ENCODE measurements around the gene SPAG16. TPM values are rescaled to one million over a fixed set of nuclear protein-coding genes. Genes with fewer than 3 reads are reported as not detected.

Gene SPAG16
- total and polyA plus RNA-seq, 2 donors (not counting 1 experiment from before 2014, with no cell fraction given), result 3.4 to 8.6 TPM

DNA sequence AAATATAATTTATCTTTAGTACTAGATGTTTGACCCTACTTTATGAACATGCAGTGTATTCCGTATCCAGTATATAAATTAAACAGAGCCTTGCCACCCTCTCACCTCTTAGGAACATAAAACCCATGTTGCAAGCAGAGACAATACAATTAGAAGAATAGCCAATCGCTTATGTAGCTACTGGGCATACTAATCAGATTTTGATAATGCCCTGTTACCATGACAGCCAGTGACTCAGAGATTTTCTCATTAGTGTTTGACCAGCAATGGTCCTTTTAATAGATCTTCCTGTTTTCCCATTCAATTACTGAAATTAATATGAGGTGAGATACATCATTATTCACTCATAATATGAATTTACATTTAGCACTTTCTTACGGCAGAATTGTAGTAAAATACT is 579.3 kb downstream of the SPAG16 start:
- TF ChIP-seq, protein P1, sequence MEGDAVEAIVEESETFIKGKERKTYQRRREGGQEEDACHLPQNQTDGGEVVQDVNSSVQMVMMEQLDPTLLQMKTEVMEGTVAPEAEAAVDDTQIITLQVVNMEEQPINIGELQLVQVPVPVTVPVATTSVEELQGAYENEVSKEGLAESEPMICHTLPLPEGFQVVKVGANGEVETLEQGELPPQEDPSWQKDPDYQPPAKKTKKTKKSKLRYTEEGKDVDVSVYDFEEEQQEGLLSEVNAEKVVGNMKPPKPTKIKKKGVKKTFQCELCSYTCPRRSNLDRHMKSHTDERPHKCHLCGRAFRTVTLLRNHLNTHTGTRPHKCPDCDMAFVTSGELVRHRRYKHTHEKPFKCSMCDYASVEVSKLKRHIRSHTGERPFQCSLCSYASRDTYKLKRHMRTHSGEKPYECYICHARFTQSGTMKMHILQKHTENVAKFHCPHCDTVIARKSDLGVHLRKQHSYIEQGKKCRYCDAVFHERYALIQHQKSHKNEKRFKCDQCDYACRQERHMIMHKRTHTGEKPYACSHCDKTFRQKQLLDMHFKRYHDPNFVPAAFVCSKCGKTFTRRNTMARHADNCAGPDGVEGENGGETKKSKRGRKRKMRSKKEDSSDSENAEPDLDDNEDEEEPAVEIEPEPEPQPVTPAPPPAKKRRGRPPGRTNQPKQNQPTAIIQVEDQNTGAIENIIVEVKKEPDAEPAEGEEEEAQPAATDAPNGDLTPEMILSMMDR (IDR thresholded peaks at IDR 0.05), result no peak
- no peak for TF ChIP-seq EZH2 (IDR thresholded peaks at IDR 0.05; ENCODE audit: borderline replicate concordance, insufficient read depth, low read depth, low read length, poor library complexity, severe bottlenecking)
- Histone ChIP-seq H3K4me3 (ENCODE audit: control extremely low read depth in 1 of 5, extremely low read depth in 1 of 5, insufficient read depth in 1 of 5, low read depth in 2 of 5, low read length in 4 of 5) (no peak overlapping the region), H4K20me1 (ENCODE audit: control insufficient read depth, insufficient read depth, low read length, poor library complexity, severe bottlenecking) (no peaks in the 10 kb centered on the region), H3K9me3 (ENCODE audit: control extremely low read depth in 1 of 3, control insufficient read depth in 2 of 3, insufficient read depth in 1 of 3, low read length in 2 of 3) (no peaks in the 10 kb centered on the region), H3K4me2 (replicated peaks; ENCODE audit: low read depth, low read length, poor library complexity, severe bottlenecking) (no peak overlapping the region), H3K36me3 (replicated peaks in 1 of 2; ENCODE audit: control extremely low read depth in 1 of 2, control insufficient read depth in 1 of 2, extremely low read depth in 1 of 2, insufficient read depth in 2 of 2, low read length in 1 of 2) (no peaks in the 10 kb centered on the region), H3K9ac (ENCODE audit: low read length) (no peak overlapping the region), H3K27me3 (replicated peaks in 1 of 4; ENCODE audit: control extremely low read depth in 1 of 4, control insufficient read depth in 3 of 4, insufficient read depth in 4 of 4, low read length in 3 of 4) (no peaks in the 10 kb centered on the region), H2AFZ (ENCODE audit: insufficient read depth, low read depth, low read length, poor library complexity, severe bottlenecking) (no peak overlapping the region), H3K27ac (ENCODE audit: low read length in 2 of 2) (no peak overlapping the region), H3K79me2 (ENCODE audit: control insufficient read depth, insufficient read depth, low read length) (no peaks in the 10 kb centered on the region), H3K4me1 (ENCODE audit: control insufficient read depth in 2 of 2, insufficient read depth in 2 of 2, low read length in 2 of 2) (no peaks in the 10 kb centered on the region)
- no CpG with 5 or more reads among the region's 3 CpGs for WGBS (ENCODE audit: insufficient coverage)
- Mint-ChIP-seq H3K9me3 (ENCODE audit: insufficient read depth) (no peaks in the 10 kb centered on the region), H3K4me3 (no peak overlapping the region), H3K27me3 (no peaks in the 10 kb centered on the region), H3K27ac (no peak overlapping the region), H3K4me1 (no peaks in the 10 kb centered on the region)
- no peak for DNase-seq
- POLR2A ChIA-PET, result no interaction called here
- CTCF ChIA-PET, result no interaction called here
- ATAC-seq (ENCODE audit: low read depth), result no peak
- intact Hi-C loops (cut with micrococcal nuclease), result no loop called here

DNA sequence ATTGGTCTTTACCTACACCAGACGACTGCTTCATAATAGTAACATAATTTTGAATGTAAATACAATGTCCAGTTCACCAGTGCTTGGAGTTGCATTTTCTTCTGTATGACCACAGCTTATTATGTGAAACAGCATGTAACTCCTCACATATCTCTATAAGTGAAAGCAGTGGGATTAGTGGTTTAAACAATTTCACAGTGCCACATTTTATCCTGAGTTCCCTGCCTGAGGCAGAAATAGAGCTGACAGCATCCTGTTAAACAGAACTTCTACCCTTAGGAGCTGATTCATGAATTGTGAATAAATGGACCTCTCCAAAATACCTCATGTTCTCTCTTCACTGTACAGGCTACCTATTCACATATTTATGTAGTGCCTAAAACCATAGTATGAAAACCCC is 584.3 kb downstream of the SPAG16 start:
- no peak for DNase-seq
- Histone ChIP-seq H3K27ac (ENCODE audit: low read length in 2 of 2) (no peak overlapping the region), H3K9ac (ENCODE audit: low read length) (no peak overlapping the region), H3K4me2 (replicated peaks; ENCODE audit: low read depth, low read length, poor library complexity, severe bottlenecking) (no peak overlapping the region), H3K79me2 (ENCODE audit: control insufficient read depth, insufficient read depth, low read length) (no peaks in the 10 kb centered on the region), H4K20me1 (ENCODE audit: control insufficient read depth, insufficient read depth, low read length, poor library complexity, severe bottlenecking) (no peaks in the 10 kb centered on the region), H3K36me3 (replicated peaks in 1 of 2; ENCODE audit: control extremely low read depth in 1 of 2, control insufficient read depth in 1 of 2, extremely low read depth in 1 of 2, insufficient read depth in 2 of 2, low read length in 1 of 2) (no peaks in the 10 kb centered on the region), H3K27me3 (replicated peaks in 1 of 4; ENCODE audit: control extremely low read depth in 1 of 4, control insufficient read depth in 3 of 4, insufficient read depth in 4 of 4, low read length in 3 of 4) (no peaks in the 10 kb centered on the region), H3K4me3 (ENCODE audit: control extremely low read depth in 1 of 5, extremely low read depth in 1 of 5, insufficient read depth in 1 of 5, low read depth in 2 of 5, low read length in 4 of 5) (no peak overlapping the region), H3K9me3 (ENCODE audit: control extremely low read depth in 1 of 3, control insufficient read depth in 2 of 3, insufficient read depth in 1 of 3, low read length in 2 of 3) (peaks cover 0 to 1% (median 0%) of the 10 kb centered on the region in 3 donors), H3K4me1 (ENCODE audit: control insufficient read depth in 2 of 2, insufficient read depth in 2 of 2, low read length in 2 of 2) (no peaks in the 10 kb centered on the region), H2AFZ (ENCODE audit: insufficient read depth, low read depth, low read length, poor library complexity, severe bottlenecking) (no peak overlapping the region)
- TF ChIP-seq, protein P1 (IDR thresholded peaks at IDR 0.05), result no peak
- TF ChIP-seq EZH2 (IDR thresholded peaks at IDR 0.05; ENCODE audit: borderline replicate concordance, insufficient read depth, low read depth, low read length, poor library complexity, severe bottlenecking), result no peak
- WGBS (ENCODE audit: insufficient coverage), result no CpG with 5 or more reads among the region's 1 CpG
- H3K4me1 Mint-ChIP-seq, result no peaks in the 10 kb centered on the region
- no peaks in the 10 kb centered on the region for H3K9me3 Mint-ChIP-seq (ENCODE audit: insufficient read depth)
- no peak overlapping the region for H3K4me3 Mint-ChIP-seq
- intact Hi-C loops (cut with micrococcal nuclease), result no loop called here
- CTCF ChIA-PET, result no interaction called here
- POLR2A ChIA-PET, result no interaction called here
- H3K27me3 Mint-ChIP-seq, result no peaks in the 10 kb centered on the region
- ATAC-seq (ENCODE audit: low read depth), result no peak
- no peak overlapping the region for H3K27ac Mint-ChIP-seq

Measured in B cell (primary cell).